Activated T-helper 17 cell treated with anti-CD3 and anti-CD28 coated beads, Interleukin-2, amount 50 U/mL, for 72 hours (primary cell): ENCODE measurements around the gene ARL4A. TPM values are rescaled to one million over a fixed set of nuclear protein-coding genes. Genes with fewer than 3 reads are reported as not detected.

Experiments
- ATAC-seq: fragments of 150-1000 bp; cut with Tn5 transposase; replicated peaks from 2 replicates; pipeline ENCODE4 v1.10.0; 2021; ENCODE audit warnings: mild to moderate bottlenecking, moderate library complexity
- H3K27ac Mint-ChIP-seq: one replicate; pipeline ENCODE4 v1.8.0; 2022; ENCODE audit warnings: mixed read lengths
- H3K27me3 Mint-ChIP-seq: one replicate; pipeline ENCODE4 v1.8.0; 2022; ENCODE audit warnings: mixed read lengths
- H3K36me3 Mint-ChIP-seq: one replicate; pipeline ENCODE4 v1.8.0; 2022; ENCODE audit warnings: low read depth, mild to moderate bottlenecking, mixed read lengths
- H3K4me1 Mint-ChIP-seq: one replicate; pipeline ENCODE4 v1.8.0; 2022; ENCODE audit warnings: mixed read lengths
- H3K4me3 Mint-ChIP-seq: one replicate; pipeline ENCODE4 v1.8.0; 2022; ENCODE audit warnings: mild to moderate bottlenecking, mixed read lengths
- H3K9me3 Mint-ChIP-seq: one replicate; pipeline ENCODE4 v1.8.0; 2022; ENCODE audit warnings: mixed read lengths
- total RNA-seq, 2 donors: library from RNA; stranded (reverse); gene quantifications; one replicate each; pipeline ENCODE4 v1.2.3, GENCODE V29; 2022

Gene ARL4A
- total RNA-seq, 2 donors from 2014 or later: 12.4 to 17.0 TPM

DNA sequence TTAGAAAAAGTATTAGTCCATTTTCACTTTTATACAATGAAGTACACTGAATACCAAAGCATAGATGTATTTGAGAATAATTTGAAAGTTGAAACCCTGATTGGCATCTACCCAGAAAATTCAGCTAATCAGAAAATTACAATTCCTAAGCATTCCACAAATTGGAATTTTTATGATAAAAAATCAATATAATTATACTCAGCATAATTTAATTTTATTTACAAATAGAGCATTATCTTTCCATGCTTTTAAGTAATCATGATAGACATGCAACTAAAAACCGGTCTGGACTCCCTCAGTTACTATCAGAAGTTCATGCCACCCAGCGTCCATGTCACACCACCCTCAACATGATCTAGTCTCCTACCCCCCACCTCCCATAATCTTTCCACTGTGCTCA lies 50.4 kb downstream of the ARL4A start:
- Mint-ChIP-seq H3K4me1 (no peaks in the 10 kb centered on the region), H3K4me3 (no peak overlapping the region), H3K27ac (no peak overlapping the region), H3K27me3 (peaks cover 3% of the 10 kb centered on the region), H3K9me3 (no peaks in the 10 kb centered on the region), H3K36me3 (no peaks in the 10 kb centered on the region)
- no peak for ATAC-seq

DNA sequence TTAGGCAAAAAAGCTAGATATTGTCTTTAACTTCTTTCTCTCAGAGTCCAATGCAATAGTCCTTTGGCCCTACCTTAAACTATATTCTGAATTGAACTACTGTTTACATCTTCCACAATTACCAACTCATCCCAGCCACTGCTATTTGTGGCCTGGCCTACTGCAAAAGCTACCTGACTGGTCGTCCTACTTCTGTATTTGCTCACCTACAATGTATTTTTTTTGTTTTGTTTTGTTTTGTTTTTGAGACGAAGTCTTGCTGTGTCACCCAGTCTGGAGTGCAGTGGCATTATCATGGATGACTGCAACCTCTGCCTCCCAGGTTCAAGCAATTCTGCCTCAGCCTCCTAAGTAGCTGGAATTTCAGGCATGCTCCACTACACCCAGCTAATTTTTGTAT lies 51.2 kb downstream of the ARL4A start:
- no peak for ATAC-seq
- Mint-ChIP-seq H3K27me3 (peaks cover 3% of the 10 kb centered on the region), H3K4me3 (no peak overlapping the region), H3K36me3 (no peaks in the 10 kb centered on the region), H3K9me3 (no peaks in the 10 kb centered on the region), H3K4me1 (no peaks in the 10 kb centered on the region), H3K27ac (no peak overlapping the region)

Other genes starting within 250 kb of the ARL4A start
- gene SCIN, start 116.9 kb upstream of the ARL4A start, total RNA-seq: under 1 TPM; 0.17 to 0.29 TPM